SK-N-MC (cell line): ENCODE results near the gene LTA4H.

ENCODE experiments used
- DNase-seq: peaks from one replicate; pipeline ENCODE4 v3.0.0-alpha.2; 2011; ENCODE audit warnings: low read depth, low spot score
- H3K27ac ChIP-seq: fragments of 200-600 bp; sonication (generic); 2 replicates; pipeline ENCODE4 v1.5.1; 2016; ENCODE audit warnings: mixed run types
- H3K36me3 ChIP-seq: fragments of 200-600 bp; sonication (generic); 2 replicates; pipeline ENCODE4 v1.6.1; 2017; ENCODE audit warnings: antibody characterized with exemption, low read length, mixed read lengths; ENCODE audit not compliant: insufficient read depth
- H3K4me3 ChIP-seq: fragments of 200-600 bp; sonication (generic); 2 replicates; pipeline ENCODE4 v1.5.1; 2016
- H3K9ac ChIP-seq: fragments of 200-600 bp; sonication (generic); 2 replicates; pipeline ENCODE4 v1.8.0; 2017; ENCODE audit warnings: mixed run types, mixed read lengths; ENCODE audit not compliant: insufficient read length
- H3K9me3 ChIP-seq: fragments of 200-600 bp; sonication (generic); 2 replicates; pipeline ENCODE4 v1.6.1; 2017; ENCODE audit warnings: low read depth, mild to moderate bottlenecking, antibody characterized with exemption, low read length, moderate library complexity, mixed read lengths
- EZH2 ChIP-seq: fragments of 200-600 bp; sonication (generic); IDR thresholded peaks from one replicate; pipeline ENCODE4 v1.6.1; 2017; ENCODE audit warnings: antibody characterized with exemption
- FOXP2 ChIP-seq: optimal IDR thresholded peaks from 2 replicates; pipeline ENCODE3; 2011; ENCODE audit warnings: mild to moderate bottlenecking, moderate library complexity; ENCODE audit not compliant: insufficient read depth; ENCODE audit errors: extremely low read length, control extremely low read depth
- POLR2AphosphoS5 ChIP-seq: IDR thresholded peaks from 2 replicates; pipeline ENCODE4 v1.6.1; 2012; ENCODE audit warnings: mild to moderate bottlenecking, low read depth, low read length, borderline replicate concordance

LTA4H gene

DNA sequence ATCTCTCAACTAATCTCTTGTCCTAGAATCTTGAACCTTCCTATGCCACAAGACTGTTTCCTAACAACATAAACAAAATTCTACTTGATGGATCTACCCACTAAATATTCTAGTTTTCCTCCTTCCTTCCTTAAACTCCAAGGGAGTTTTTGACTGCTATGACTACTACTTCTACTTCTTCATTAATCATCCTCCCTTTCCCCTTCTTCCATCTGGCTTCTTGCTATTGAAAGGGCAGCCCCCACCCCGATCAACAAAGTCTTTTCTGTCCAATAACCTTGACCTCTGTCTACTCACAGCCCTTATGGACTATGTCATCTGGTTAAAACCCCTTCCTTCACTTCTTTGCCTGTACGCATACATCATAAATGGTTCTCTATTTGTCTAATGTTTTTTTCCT lies 5.6 kb downstream of the LTA4H start:
- DNase-seq = no peak
- H3K27ac ChIP-seq = no peak overlapping the region
- TF ChIP-seq FOXP2 (no peak), POLR2AphosphoS5 (no peak), EZH2 (no peak)

DNA sequence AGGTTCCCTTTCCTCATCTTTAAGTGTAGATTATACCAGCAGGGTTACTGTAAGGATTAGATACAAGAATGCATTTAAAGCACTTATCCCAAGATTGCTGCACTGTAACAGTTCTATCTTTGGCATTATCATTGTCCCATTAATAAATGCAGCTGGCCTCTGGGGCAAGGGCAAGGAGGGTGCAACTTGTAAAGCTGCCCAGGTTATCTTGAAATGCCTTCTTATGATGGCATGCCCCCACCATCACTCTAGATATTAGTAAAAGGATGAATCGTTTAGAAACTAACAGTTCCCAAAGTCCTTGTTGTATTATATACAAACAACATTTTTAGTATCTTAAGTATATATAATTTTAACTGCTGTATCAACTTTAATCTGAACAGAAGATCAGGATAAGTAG lies 6.8 kb downstream of the LTA4H start:
- Histone ChIP-seq H3K27ac (no peak overlapping the region), H3K9ac (no peak overlapping the region), H3K36me3 (peaks cover 26% of the 10 kb centered on the region), H3K9me3 (no peaks in the 10 kb centered on the region), H3K4me3 (no peak overlapping the region)
- TF ChIP-seq POLR2AphosphoS5 (no peak), FOXP2 (no peak), EZH2 (no peak)
- no peak for DNase-seq

More for the DNA sequence above, 5.6 kb downstream of the LTA4H start:
- Histone ChIP-seq H3K4me3 (no peak overlapping the region), H3K36me3 (peaks cover 22% of the 10 kb centered on the region), H3K9me3 (no peaks in the 10 kb centered on the region), H3K9ac (no peak overlapping the region)

DNA sequence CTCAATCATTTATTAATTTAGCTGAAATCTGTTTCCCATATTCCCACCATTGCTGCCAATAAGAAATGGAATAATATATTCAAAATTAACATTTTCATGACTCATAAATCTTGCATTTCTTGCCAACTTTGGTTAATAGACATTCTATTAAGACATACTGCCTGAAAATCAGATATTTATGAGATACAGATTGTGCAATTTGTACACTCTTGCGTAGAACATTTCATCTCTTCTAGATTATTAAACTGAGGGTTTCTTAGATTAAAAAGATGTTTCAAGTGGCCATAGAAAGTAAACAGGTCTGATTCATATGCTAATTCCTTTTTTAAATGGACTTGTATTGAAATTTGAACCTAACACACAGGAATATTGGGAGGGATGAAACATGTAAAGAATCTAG lies 9.1 kb downstream of the LTA4H start:
- Histone ChIP-seq H3K27ac (no peak overlapping the region), H3K36me3 (peaks cover 40% of the 10 kb centered on the region), H3K9ac (no peak overlapping the region), H3K4me3 (no peak overlapping the region), H3K9me3 (no peaks in the 10 kb centered on the region)
- TF ChIP-seq EZH2 (no peak), FOXP2 (no peak), POLR2AphosphoS5 (no peak)
- no peak for DNase-seq

DNA sequence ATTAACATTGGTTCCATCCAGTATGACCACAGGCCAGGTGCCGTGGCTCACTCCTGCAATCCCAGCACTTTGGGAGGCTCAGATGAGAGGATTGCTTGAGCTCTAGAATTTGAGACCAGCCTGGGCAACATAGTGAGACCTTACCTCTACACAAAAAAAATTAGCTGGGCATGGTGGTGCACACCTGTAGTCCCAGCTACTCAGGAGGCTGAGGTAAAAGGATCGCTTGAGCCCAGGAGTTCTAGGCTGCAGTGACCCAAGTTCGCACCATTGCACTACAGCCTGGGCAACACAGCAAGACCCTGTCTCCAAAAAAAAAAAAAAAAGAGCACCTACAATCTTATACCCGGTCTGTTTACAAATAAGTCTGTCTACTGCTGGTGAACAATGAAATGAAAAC lies 9.9 kb downstream of the LTA4H start:
- no peak for TF ChIP-seq EZH2
- TF ChIP-seq FOXP2 = no peak
- no peak for TF ChIP-seq POLR2AphosphoS5
- no peaks in the 10 kb centered on the region for H3K9me3 ChIP-seq
- peaks cover 40% of the 10 kb centered on the region for H3K36me3 ChIP-seq
- H3K4me3 ChIP-seq = no peak overlapping the region
- DNase-seq = no peak
- no peak overlapping the region for H3K9ac ChIP-seq
- no peak overlapping the region for H3K27ac ChIP-seq

DNA sequence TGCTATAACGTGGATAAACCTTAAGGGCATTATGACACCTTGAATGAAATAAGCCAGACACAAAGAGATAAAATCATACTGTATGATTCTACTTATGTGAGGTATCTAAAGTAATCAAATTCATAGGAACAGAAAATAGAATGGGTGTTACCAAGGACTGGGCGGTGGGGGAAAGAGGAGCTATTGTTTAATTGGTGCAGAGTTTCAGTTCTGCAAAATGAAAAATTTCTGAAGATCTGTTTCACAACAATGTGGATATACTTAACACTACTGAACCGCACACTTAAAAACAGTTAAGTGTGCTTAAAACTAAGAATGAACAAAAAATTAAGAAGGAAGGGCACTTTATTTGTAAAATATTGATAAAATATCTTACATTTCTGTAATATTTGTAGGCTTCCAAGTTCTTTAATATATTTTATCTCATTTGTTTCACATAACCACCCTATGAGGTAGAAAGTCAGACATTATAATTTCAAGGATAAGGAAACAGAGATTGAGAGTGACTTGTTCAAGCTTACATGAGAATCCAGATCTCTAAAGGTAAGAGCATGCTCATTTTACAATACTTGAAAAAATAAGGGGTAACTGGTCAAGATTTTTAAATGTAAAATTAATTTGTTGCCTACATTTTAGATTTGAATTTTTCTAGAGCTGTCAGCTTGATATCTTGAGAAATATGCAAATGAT lies 14.9 kb downstream of the LTA4H start:
- H3K9ac ChIP-seq = no peak overlapping the region
- H3K36me3 ChIP-seq = peaks cover 30% of the 10 kb centered on the region
- no peak for TF ChIP-seq EZH2
- TF ChIP-seq FOXP2 = no peak
- no peak for TF ChIP-seq POLR2AphosphoS5
- no peak overlapping the region for H3K4me3 ChIP-seq
- H3K9me3 ChIP-seq = no peaks in the 10 kb centered on the region
- DNase-seq = no peak
- no peak overlapping the region for H3K27ac ChIP-seq

DNA sequence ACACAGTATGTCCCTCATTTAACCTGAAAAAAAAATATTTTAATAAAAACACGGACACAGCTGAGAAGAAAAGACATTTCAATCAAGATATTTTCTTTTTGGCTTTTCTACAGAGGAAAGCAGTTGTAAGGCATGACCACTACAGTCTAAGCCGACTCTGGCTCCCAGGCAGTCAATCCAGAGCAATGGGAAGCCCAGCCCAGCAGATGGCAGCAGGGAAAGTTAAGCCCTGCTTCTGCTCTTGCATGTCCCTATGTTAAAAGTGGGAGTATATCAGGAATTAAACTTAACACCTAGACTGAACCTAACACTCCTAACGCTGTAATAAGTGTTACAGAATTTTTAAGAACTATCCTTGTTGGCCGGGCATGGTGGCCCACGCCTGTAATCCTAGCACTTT lies 19.7 kb downstream of the LTA4H start:
- no peak overlapping the region for H3K27ac ChIP-seq
- H3K36me3 ChIP-seq = peaks cover 28% of the 10 kb centered on the region
- DNase-seq = no peak
- no peak for TF ChIP-seq EZH2
- TF ChIP-seq FOXP2 = no peak
- TF ChIP-seq POLR2AphosphoS5 = no peak
- no peak overlapping the region for H3K9ac ChIP-seq
- H3K4me3 ChIP-seq = no peak overlapping the region
- H3K9me3 ChIP-seq = no peaks in the 10 kb centered on the region

DNA sequence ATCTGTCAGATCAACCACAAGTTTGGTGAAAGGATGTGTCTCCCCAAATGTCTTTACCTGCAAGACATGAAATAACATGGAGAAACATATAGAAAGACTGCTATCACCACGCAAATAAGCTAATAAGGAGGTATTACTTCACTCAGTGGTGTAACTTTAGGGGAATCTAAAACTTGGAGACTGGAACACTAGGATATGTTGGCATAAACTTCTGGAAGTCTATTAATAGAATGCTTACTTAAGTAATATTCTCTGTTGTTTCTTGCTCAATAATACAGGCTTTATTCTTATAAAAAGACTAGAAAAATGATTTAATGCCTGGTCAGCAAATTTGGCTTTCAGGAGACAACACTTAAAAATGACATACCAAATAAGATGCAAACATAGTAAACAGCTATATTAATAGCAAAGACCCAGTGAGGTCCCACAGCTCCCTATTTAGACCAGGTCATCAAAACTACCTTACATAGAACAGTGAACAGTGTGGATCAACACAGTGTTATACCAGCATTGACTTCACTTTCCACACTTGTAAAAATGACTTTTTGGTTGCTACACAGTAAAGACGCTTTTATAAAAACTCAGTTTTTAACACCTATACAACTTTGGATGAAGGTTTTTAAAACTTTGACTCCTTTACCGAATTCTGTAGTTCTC lies 20.3 kb downstream of the LTA4H start:
- TF ChIP-seq EZH2 (no peak), POLR2AphosphoS5 (no peak), FOXP2 (no peak)
- peaks cover 26% of the 10 kb centered on the region for H3K36me3 ChIP-seq

DNA sequence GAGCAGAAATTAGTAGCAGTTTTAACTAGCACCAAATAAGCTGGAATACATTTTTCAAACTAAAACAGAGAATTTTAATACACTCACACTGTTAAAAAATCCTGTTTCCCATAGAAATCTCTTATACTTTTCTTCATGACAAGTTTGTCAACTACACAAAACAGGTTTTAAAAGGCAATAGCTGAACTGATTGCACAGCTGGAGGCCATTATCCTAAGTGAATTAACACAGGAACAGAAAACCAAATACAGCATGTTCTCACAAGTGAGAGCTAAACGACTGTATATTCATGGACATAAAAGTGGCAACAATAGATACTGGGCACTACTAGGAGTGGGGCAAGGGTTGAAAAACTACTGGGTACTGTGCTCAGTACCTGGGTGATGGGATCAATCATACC lies 27.7 kb downstream of the LTA4H start:
- no peak overlapping the region for H3K9ac ChIP-seq
- H3K36me3 ChIP-seq = peaks cover 42% of the 10 kb centered on the region
- DNase-seq = no peak
- TF ChIP-seq POLR2AphosphoS5 = no peak
- TF ChIP-seq FOXP2 = no peak
- TF ChIP-seq EZH2 = no peak
- H3K9me3 ChIP-seq = no peaks in the 10 kb centered on the region
- H3K27ac ChIP-seq = no peak overlapping the region
- no peak overlapping the region for H3K4me3 ChIP-seq

More for the DNA sequence above, 20.3 kb downstream of the LTA4H start:
- no peak for DNase-seq
- H3K9me3 ChIP-seq = no peaks in the 10 kb centered on the region
- no peak overlapping the region for H3K27ac ChIP-seq
- no peak overlapping the region for H3K9ac ChIP-seq
- no peak overlapping the region for H3K4me3 ChIP-seq

DNA sequence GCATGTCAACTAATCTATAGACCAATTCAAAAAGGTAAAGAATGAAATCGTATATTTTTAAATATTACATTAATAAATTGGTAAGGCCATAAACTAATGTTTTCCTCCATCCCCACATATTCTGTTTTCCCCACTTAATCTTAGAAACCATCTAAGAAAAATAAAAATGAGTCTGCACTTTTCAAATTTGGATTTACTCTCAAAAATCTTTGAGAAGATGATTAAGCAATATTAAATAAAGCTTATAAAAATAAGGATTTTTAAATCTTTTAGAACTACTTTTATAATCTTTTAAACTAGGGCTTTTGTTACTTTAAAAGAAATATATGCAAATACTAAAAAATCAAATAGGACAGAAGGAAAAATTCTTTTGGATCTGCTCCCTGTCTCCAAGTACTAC lies 28.7 kb downstream of the LTA4H start:
- no peak overlapping the region for H3K27ac ChIP-seq
- H3K9ac ChIP-seq = no peak overlapping the region
- H3K9me3 ChIP-seq = no peaks in the 10 kb centered on the region
- H3K4me3 ChIP-seq = no peak overlapping the region
- TF ChIP-seq FOXP2 = no peak
- H3K36me3 ChIP-seq = peaks cover 37% of the 10 kb centered on the region
- DNase-seq = no peak
